GM12878 (cell line): Measurements from ENCODE around the gene RNF32. TPM values are rescaled to one million over a fixed set of nuclear protein-coding genes. Genes with fewer than 3 reads are reported as not detected.

ENCODE experiments used
- ATAC-seq: fragments of 200-7000 bp; cut with Tn5 transposase; 3 replicates; pipeline ENCODE4 v1.9.1; 2020; ENCODE audit warnings: mild to moderate bottlenecking, moderate library complexity
- BruUV-seq: library from RNA; stranded (reverse); fragments of 400-500 nt; replicated peaks from 2 replicates; lab custom pipeline; 2021; lab: Mats Ljungman, UMichigan
- CTCF ChIA-PET: fragments of 300-600 bp; sonication (Branson Sonifier 250); formaldehyde crosslinking; extraction: SDS; loops from one replicate; lab custom pipeline; 2021; ENCODE audit warnings: inconsistent platforms; lab: Yijun Ruan, JAX
- POLR2A ChIA-PET: fragments of 350-600 bp; formaldehyde crosslinking; extraction: SDS; loops from one replicate; lab custom pipeline; 2021; ENCODE audit warnings: inconsistent platforms; lab: Charles Lee
- RAD21 ChIA-PET: fragments of 300-600 bp; sonication (Branson Sonifier 250); formaldehyde crosslinking; loops from one replicate; lab custom pipeline; 2023; ENCODE audit warnings: antibody characterized with exemption; ENCODE audit not compliant: unreplicated experiment; lab: Charles Lee
- SMC1A ChIA-PET: fragments of 300-600 bp; sonication (Branson Sonifier 250); formaldehyde crosslinking; loops from one replicate; lab custom pipeline; 2023; ENCODE audit not compliant: unreplicated experiment, uncharacterized antibody; lab: Charles Lee
- DNase-seq: peaks from one replicate; pipeline ENCODE4 v3.0.0-alpha.2; 2011; ENCODE audit warnings: low read depth, low spot score
- FAIRE-seq: peaks from 3 replicates; lab custom pipeline; 2011; peaks lifted over from hg19 to GRCh38; lab: Jason Lieb, UNC
- H2AFZ ChIP-seq: 2 replicates; pipeline ENCODE4 v1.6.0; 2011; ENCODE audit warnings: low read depth, low read length, control low read depth; ENCODE audit not compliant: control insufficient read depth
- H3K27ac ChIP-seq: 2 replicates; pipeline ENCODE4 v1.5.1; 2011; ENCODE audit warnings: control low read depth; ENCODE audit not compliant: control insufficient read depth, insufficient read depth
- H3K27me3 ChIP-seq, 2 experiments: replicated peaks in 1 of 2; 2 replicates each; pipeline versions ENCODE4 v1.6.0 to v1.6.1; 2011; ENCODE audit warnings: low read length in 1 of 2; ENCODE audit not compliant: control insufficient read depth in 2 of 2, insufficient read depth in 2 of 2
- H3K36me3 ChIP-seq, 2 experiments: 2 replicates each; pipeline ENCODE4 v1.5.1; 2011; ENCODE audit warnings: low read length in 1 of 2; ENCODE audit not compliant: control insufficient read depth in 2 of 2, insufficient read depth in 2 of 2
- H3K4me1 ChIP-seq: 2 replicates; pipeline ENCODE4 v1.6.1; 2011; ENCODE audit warnings: mild to moderate bottlenecking, low read length, moderate library complexity, mixed read lengths; ENCODE audit not compliant: control insufficient read depth, insufficient read depth
- H3K4me2 ChIP-seq: 2 replicates; pipeline ENCODE4 v1.6.0; 2011; ENCODE audit warnings: control low read depth; ENCODE audit not compliant: control insufficient read depth, insufficient read depth
- H3K4me3 ChIP-seq: fragments of 200-600 bp; sonication (generic); 2 replicates; pipeline ENCODE4 v1.5.1; 2016
- H3K79me2 ChIP-seq: 2 replicates; pipeline ENCODE4 v1.6.0; 2011; ENCODE audit warnings: low read length; ENCODE audit not compliant: control insufficient read depth, insufficient read depth
- H3K9ac ChIP-seq: 2 replicates; pipeline ENCODE4 v1.8.0; 2011; ENCODE audit warnings: low read length, control low read depth, mixed read lengths; ENCODE audit not compliant: control insufficient read depth, insufficient read depth
- H3K9me3 ChIP-seq: replicated peaks from 3 replicates; pipeline ENCODE4 v1.5.1; 2011; ENCODE audit warnings: mild to moderate bottlenecking, low read length; ENCODE audit not compliant: control insufficient read depth, insufficient read depth
- H4K20me1 ChIP-seq: 2 replicates; pipeline ENCODE4 v1.6.0; 2011; ENCODE audit not compliant: control insufficient read depth, insufficient read depth
- BMI1 ChIP-seq: fragments of 450-650 bp; IDR thresholded peaks from 2 replicates; pipeline ENCODE4 v1.6.1; 2016; ENCODE audit warnings: mild to moderate bottlenecking, moderate library complexity, borderline replicate concordance
- EP300 ChIP-seq, 2 experiments: fragments of 150-350 bp in 1 of 2; IDR thresholded peaks; 2 replicates each; pipeline ENCODE4 v1.6.1; 2011 to 2012; ENCODE audit warnings: low read depth in 2 of 2, low read length in 2 of 2, borderline replicate concordance in 1 of 2, improper control_type of control experiment in 1 of 2, inconsistent platforms in 1 of 2; ENCODE audit not compliant: control insufficient read depth in 1 of 2
- IKZF2 ChIP-seq, 2 experiments: fragments of 450-650 bp; IDR thresholded peaks; 2 replicates each; pipeline ENCODE4 v1.6.1; 2017; ENCODE audit warnings: mild to moderate bottlenecking in 2 of 2, moderate library complexity in 2 of 2
- MAX ChIP-seq: IDR thresholded peaks from 2 replicates; pipeline ENCODE4 v1.6.1; 2012; ENCODE audit warnings: low read depth, low read length, improper control_type of control experiment
- MEF2B ChIP-seq: fragments of 450-650 bp; IDR thresholded peaks from 2 replicates; pipeline ENCODE4 v1.6.1; 2018; ENCODE audit warnings: mild to moderate bottlenecking, moderate library complexity; ENCODE audit not compliant: partially characterized antibody, poor library complexity, severe bottlenecking
- NFIC ChIP-seq: IDR thresholded peaks from 2 replicates; pipeline ENCODE4 v1.6.1; 2012; ENCODE audit warnings: low read depth, mild to moderate bottlenecking, inconsistent platforms, low read length, moderate library complexity
- RB1 ChIP-seq: fragments of 450-650 bp; formaldehyde crosslinking; IDR thresholded peaks from 2 replicates; pipeline ENCODE4 v1.6.1; 2017; ENCODE audit warnings: mild to moderate bottlenecking, borderline replicate concordance
- REST ChIP-seq: IDR thresholded peaks from 2 replicates; pipeline ENCODE4 v1.6.1; 2012; ENCODE audit warnings: mild to moderate bottlenecking, low read depth, low read length
- SUPT20H ChIP-seq: IDR thresholded peaks from 2 replicates; pipeline ENCODE4 v1.6.1; 2011; ENCODE audit warnings: low read depth, mild to moderate bottlenecking, low read length, moderate library complexity, borderline replicate concordance; ENCODE audit not compliant: control insufficient read depth
- ZBTB33 ChIP-seq: fragments of 450-650 bp; IDR thresholded peaks from 2 replicates; pipeline ENCODE4 v1.6.1; 2017; ENCODE audit warnings: mild to moderate bottlenecking
- ZBTB40 ChIP-seq: fragments of 450-650 bp; IDR thresholded peaks from 2 replicates; pipeline ENCODE4 v1.6.1; 2016; ENCODE audit warnings: mild to moderate bottlenecking, moderate library complexity, borderline replicate concordance
- in situ Hi-C: fragments of 300-500 bp; cut with MboI; formaldehyde crosslinking; loops from 9 replicates; pipeline ENCODE4 v1.14.3; 2018; ENCODE audit warnings: mixed read lengths
- intact Hi-C: fragments of 100-400 bp; cut with micrococcal nuclease; formaldehyde crosslinking; loops from one replicate; pipeline ENCODE4 v1.14.2; 2022; ENCODE audit not compliant: unreplicated experiment
- polyA plus RNA-seq, 11 experiments: library from polyadenylated mRNA; depleted of rRNA in 4 of 11; unstranded in 6 of 11; stranded (reverse) in 5 of 11; fragments of >200 nt; fragmentation: Nextera tagmentation in 4 of 11; fragmentation: Illumina TruSeq in 1 of 11; extraction: Ambion mirVana in 4 of 11; extraction: Trizol in 1 of 11; gene quantifications; 1 replicate in 1 of 11; 2 replicates in 10 of 11; pipeline versions ENCODE4 v1.2.1 to v1.2.3, GENCODE V29; 2011 to 2016; ENCODE audit warnings: inconsistent platforms in 2 of 11, missing spikeins in 2 of 11, low read depth in 1 of 11
- total RNA-seq, 4 experiments: library from RNA; depleted of rRNA in 3 of 4; stranded (reverse); fragments of >200 nt in 3 of 4; fragmentation: Illumina TruSeq in 1 of 4; extraction: Trizol in 1 of 4; gene quantifications; 2 replicates each; pipeline versions ENCODE4 v1.2.1 to v1.2.3, GENCODE V29; 2013 to 2021

The RNF32 gene
- total and polyA plus RNA-seq, 10 of the 15 experiments (the other 5 are each of a cell fraction or from before 2014, with no cell fraction given), result 2.5 to 7.2 (median 3.7) TPM

- no TSS peak for BruUV-seq
- ChIA-PET CTCF (no interaction called here), RAD21 (no interaction called here), POLR2A (no interaction called here), SMC1A (no interaction called here)
- H2AFZ ChIP-seq, result no peak overlapping the region
- no peaks in the 10 kb centered on the region for H4K20me1 ChIP-seq
- H3K9me3 ChIP-seq, result peaks cover 9% of the 10 kb centered on the region; the same call in 2 of the 3 replicates
- FAIRE-seq (no peak), ATAC-seq (no peak), DNase-seq (no peak)
- no peak overlapping the region for H3K27ac ChIP-seq
- no peak overlapping the region for H3K4me3 ChIP-seq
- no peak for TF ChIP-seq ZBTB33
- TF ChIP-seq RB1, result no peak
- no peak for TF ChIP-seq BMI1
- TF ChIP-seq MAX, result no peak
- TF ChIP-seq MEF2B, result no peak
- TF ChIP-seq NFIC, result no peak
- no peak for TF ChIP-seq SUPT20H
- TF ChIP-seq REST, result no peak
- TF ChIP-seq ZBTB40, result no peak
- TF ChIP-seq EP300 (IDR thresholded peaks at IDR 0.05; ENCODE audit: borderline replicate concordance in 1 of 2, control insufficient read depth in 1 of 2, low read depth in 2 of 2, low read length in 2 of 2), result no peak
- TF ChIP-seq IKZF2 (IDR thresholded peaks at IDR 0.05), result no peak
- H3K9ac ChIP-seq, result no peak overlapping the region
- H3K36me3 ChIP-seq, result no peaks in the 10 kb centered on the region; a peak in 2 of 4 replicates
- intact Hi-C loops (no loop called here), in situ Hi-C loops (no loop called here)
- peaks cover 15% of the 10 kb centered on the region for H3K4me1 ChIP-seq
- H3K27me3 ChIP-seq, result no peaks in the 10 kb centered on the region
- no peak overlapping the region for H3K4me2 ChIP-seq
- no peaks in the 10 kb centered on the region for H3K79me2 ChIP-seq
These were observed 61.8 kb downstream of the RNF32 start for GRCh38 chr7:156702399-156702798.
